Erythroblast (primary cell): Measurements from ENCODE around the gene ANKMY1.

Experiments
- GATA1 ChIP-seq: IDR thresholded peaks from 2 replicates; pipeline ENCODE4 v1.6.1; 2011; ENCODE audit warnings: low read depth, mild to moderate bottlenecking, control low read depth, low read length, moderate library complexity
- POLR2A ChIP-seq: IDR thresholded peaks from 2 replicates; pipeline ENCODE4 v1.6.1; 2011; ENCODE audit warnings: mild to moderate bottlenecking, low read length

GRCh38 chr2:240455272-240455646, 102.5 kb downstream of the ANKMY1 start:
- TF ChIP-seq POLR2A: no peak
- no peak for TF ChIP-seq GATA1
